ENCODE results near the gene ADGRG6. TPM values are rescaled to one million over a fixed set of nuclear protein-coding genes. Genes with fewer than 3 reads are reported as not detected.

Gene ADGRG6
- polyA plus RNA-seq, 1 of the 3 experiments (the other 2 are of a cell fraction), result 61.5 TPM

DNA sequence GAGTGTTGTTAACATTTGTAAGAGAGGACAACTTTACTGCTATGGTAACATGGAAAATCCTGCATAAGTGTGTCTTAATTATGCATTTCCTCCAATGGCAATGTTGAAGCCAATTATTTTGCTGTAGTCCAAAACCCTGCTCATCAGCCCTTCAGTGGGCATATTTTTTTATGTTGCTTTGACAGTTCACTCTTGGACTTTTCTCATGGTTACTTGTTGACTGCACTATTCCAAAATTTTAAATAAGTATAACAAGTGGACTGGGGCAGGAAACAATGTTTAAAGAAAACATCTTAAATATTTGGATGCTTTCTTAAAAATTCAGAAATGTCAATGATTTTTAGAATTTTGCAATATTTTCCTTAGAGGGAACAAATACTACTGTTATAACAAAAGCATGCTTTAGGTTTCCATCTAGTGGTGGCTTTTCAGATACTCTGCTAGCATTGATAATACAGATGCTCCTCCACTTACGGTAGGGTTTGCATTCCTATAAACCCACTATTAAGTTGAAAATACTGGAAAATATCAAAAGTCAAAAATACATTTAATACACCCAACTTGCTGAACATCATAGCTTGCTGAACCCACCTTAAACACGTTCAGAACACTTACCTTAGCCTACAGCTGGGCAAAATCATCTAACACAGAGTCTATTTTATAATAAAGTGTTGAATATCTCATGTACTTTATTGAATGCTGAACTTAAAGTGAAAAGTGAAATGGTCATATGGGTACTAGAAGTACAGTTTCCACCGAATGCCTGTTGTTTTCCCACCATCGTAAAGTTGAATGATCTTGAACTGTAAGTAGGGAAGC is 86.4 kb downstream of the ADGRG6 start:
- TF ChIP-seq RAD21 (IDR thresholded peaks at IDR 0.05; ENCODE audit: low read length), result peak; percentile 65
- TF ChIP-seq SMC3 (IDR thresholded peaks at IDR 0.05; ENCODE audit: low read depth, low read length), result peak; percentile 53
- TF ChIP-seq, protein P1, sequence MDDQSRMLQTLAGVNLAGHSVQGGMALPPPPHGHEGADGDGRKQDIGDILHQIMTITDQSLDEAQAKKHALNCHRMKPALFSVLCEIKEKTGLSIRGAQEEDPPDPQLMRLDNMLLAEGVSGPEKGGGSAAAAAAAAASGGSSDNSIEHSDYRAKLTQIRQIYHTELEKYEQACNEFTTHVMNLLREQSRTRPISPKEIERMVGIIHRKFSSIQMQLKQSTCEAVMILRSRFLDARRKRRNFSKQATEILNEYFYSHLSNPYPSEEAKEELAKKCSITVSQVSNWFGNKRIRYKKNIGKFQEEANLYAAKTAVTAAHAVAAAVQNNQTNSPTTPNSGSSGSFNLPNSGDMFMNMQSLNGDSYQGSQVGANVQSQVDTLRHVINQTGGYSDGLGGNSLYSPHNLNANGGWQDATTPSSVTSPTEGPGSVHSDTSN (IDR thresholded peaks at IDR 0.05), result no peak
- TF ChIP-seq, protein P2, sequence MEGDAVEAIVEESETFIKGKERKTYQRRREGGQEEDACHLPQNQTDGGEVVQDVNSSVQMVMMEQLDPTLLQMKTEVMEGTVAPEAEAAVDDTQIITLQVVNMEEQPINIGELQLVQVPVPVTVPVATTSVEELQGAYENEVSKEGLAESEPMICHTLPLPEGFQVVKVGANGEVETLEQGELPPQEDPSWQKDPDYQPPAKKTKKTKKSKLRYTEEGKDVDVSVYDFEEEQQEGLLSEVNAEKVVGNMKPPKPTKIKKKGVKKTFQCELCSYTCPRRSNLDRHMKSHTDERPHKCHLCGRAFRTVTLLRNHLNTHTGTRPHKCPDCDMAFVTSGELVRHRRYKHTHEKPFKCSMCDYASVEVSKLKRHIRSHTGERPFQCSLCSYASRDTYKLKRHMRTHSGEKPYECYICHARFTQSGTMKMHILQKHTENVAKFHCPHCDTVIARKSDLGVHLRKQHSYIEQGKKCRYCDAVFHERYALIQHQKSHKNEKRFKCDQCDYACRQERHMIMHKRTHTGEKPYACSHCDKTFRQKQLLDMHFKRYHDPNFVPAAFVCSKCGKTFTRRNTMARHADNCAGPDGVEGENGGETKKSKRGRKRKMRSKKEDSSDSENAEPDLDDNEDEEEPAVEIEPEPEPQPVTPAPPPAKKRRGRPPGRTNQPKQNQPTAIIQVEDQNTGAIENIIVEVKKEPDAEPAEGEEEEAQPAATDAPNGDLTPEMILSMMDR (IDR thresholded peaks at IDR 0.05), result peak; percentile 76
- Histone ChIP-seq H4K20me1 (ENCODE audit: insufficient read depth) (no peaks in the 10 kb centered on the region), H3K27me3 (ENCODE audit: insufficient read depth) (no peaks in the 10 kb centered on the region), H3F3A (replicated peaks; ENCODE audit: insufficient read depth) (peaks cover 32% of the 10 kb centered on the region), H3K79me2 (ENCODE audit: insufficient read depth) (peaks cover 61% of the 10 kb centered on the region), H3K4me3 (ENCODE audit: low read depth in 2 of 2, low read length in 1 of 2) (no peak overlapping the region; a peak in 1 of 4 replicates), H3K27ac (ENCODE audit: low read depth in 2 of 2, low read length in 1 of 2) (peak overlapping the region; percentile 81 to 99), H3K9ac (peak overlapping the region; percentile 43; the same call in 1 of the 2 replicates), H3K4me1 (ENCODE audit: control insufficient read depth in 1 of 2, insufficient read depth in 2 of 2, low read depth in 1 of 2, low read length in 1 of 2) (peaks cover 0 to 22% of the 10 kb centered on the region in 2 experiments; a peak in 2 of 4 replicates), H3K9me2 (no peaks in the 10 kb centered on the region), H3K36me3 (replicated peaks in 1 of 2; ENCODE audit: control insufficient read depth in 1 of 2, insufficient read depth in 2 of 2, low read length in 1 of 2) (peaks cover 15 to 24% of the 10 kb centered on the region in 2 experiments), H2AFZ (ENCODE audit: low read depth) (no peak overlapping the region), H3K9me3 (no peaks in the 10 kb centered on the region), H3K4me2 (no peak overlapping the region)
- ChIA-PET POLR2A (no interaction called here), CTCF (interaction anchor here (0.7 to 2.7 kb wide), 10 partner anchors 9 to 256 kb away, joined by 3 to 16 read pairs (median 3); partner anchors contain the start of genes GJE1, NMBR and VTA1)
- 4% methylated on average over 4 of the region's 4 CpGs for WGBS (ENCODE audit: low lambda C conversion rate)
- peak; percentile 15 for DNase-seq

DNA sequence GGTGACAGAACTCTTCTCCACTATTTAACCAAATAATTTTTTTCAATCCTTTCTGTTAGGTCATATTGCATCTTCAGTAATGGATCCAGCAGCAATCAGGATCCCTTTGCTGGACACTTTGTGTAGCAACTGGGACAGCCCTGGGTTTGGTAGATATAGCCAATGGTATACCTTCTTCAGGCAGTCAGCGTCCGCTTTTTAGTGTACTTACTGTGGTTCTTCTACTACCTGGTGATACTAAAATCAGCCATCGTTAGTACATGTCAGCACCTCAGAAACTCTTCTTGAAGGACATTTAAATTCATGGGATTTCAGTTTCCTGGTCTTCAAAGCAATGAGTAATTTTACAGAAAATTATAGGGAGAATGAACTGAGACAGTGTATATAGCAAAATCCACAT is 93.5 kb downstream of the ADGRG6 start:
- ChIA-PET POLR2A (no interaction called here), CTCF (no interaction called here)
- no peak overlapping the region; the same call in 1 of the 2 replicates for H2AFZ ChIP-seq (ENCODE audit: low read depth)
- TF ChIP-seq TAF1 (IDR thresholded peaks at IDR 0.05; ENCODE audit: borderline replicate concordance, low read depth, low read length), result no peak
- TF ChIP-seq, protein P1 (IDR thresholded peaks at IDR 0.05), result no peak
- no peak for TF ChIP-seq EZH2phosphoT487 (IDR thresholded peaks at IDR 0.05; ENCODE audit: borderline replicate concordance, low read depth)
- TF ChIP-seq SMC3 (IDR thresholded peaks at IDR 0.05; ENCODE audit: low read depth, low read length), result no peak
- peak overlapping the region; percentile 68 to 94; a peak in 3 of 4 replicates for H3K27ac ChIP-seq (ENCODE audit: low read depth in 2 of 2, low read length in 1 of 2)
- peaks cover 32 to 51% of the 10 kb centered on the region in 2 experiments for H3K36me3 ChIP-seq (replicated peaks in 1 of 2; ENCODE audit: control insufficient read depth in 1 of 2, insufficient read depth in 2 of 2, low read length in 1 of 2)
- peak overlapping the region; percentile 47; the same call in 1 of the 2 replicates for H3K4me2 ChIP-seq
- H3K9ac ChIP-seq, result peak overlapping the region; percentile 45; the same call in 1 of the 2 replicates
- peak overlapping the region in 1 of 2 experiments; percentile 14; a peak in 1 of 4 replicates for H3K4me3 ChIP-seq (ENCODE audit: low read depth in 2 of 2, low read length in 1 of 2)
- peaks cover 46% of the 10 kb centered on the region for H3F3A ChIP-seq (replicated peaks; ENCODE audit: insufficient read depth)
- peaks cover 16% of the 10 kb centered on the region for H3K79me2 ChIP-seq (ENCODE audit: insufficient read depth)
- DNase-seq, result no peak
- peaks cover 0 to 16% of the 10 kb centered on the region in 2 experiments; a peak in 2 of 4 replicates for H3K4me1 ChIP-seq (ENCODE audit: control insufficient read depth in 1 of 2, insufficient read depth in 2 of 2, low read depth in 1 of 2, low read length in 1 of 2)
- H4K20me1 ChIP-seq (ENCODE audit: insufficient read depth), result no peaks in the 10 kb centered on the region
- no peaks in the 10 kb centered on the region for H3K9me3 ChIP-seq
- 40% methylated on average over 3 of the region's 3 CpGs for WGBS (ENCODE audit: low lambda C conversion rate)
- no peaks in the 10 kb centered on the region for H3K9me2 ChIP-seq
- H3K27me3 ChIP-seq (ENCODE audit: insufficient read depth), result no peaks in the 10 kb centered on the region
